AG08395 (cell line): Measurements from ENCODE around the gene SMYD1.
"Not testable (repeated sequence)": the region's sequence is repeated elsewhere in the genome, so short reads cannot be mapped to it uniquely, and the experiment has no call there.

Experiments
- DNase-seq: peaks from one replicate; pipeline ENCODE4 v3.0.0; 2012; ENCODE audit warnings: mixed read lengths, low spot score

SMYD1 gene

GRCh38 chr2:88067598-88067997 lies at the start of gene SMYD1:
Gene SMYD1, plus strand, starts transcription at chr2:88067825. Its CDS starts 40 bp downstream, at chr2:88067865.
- DNase-seq, result no peak

DNA sequence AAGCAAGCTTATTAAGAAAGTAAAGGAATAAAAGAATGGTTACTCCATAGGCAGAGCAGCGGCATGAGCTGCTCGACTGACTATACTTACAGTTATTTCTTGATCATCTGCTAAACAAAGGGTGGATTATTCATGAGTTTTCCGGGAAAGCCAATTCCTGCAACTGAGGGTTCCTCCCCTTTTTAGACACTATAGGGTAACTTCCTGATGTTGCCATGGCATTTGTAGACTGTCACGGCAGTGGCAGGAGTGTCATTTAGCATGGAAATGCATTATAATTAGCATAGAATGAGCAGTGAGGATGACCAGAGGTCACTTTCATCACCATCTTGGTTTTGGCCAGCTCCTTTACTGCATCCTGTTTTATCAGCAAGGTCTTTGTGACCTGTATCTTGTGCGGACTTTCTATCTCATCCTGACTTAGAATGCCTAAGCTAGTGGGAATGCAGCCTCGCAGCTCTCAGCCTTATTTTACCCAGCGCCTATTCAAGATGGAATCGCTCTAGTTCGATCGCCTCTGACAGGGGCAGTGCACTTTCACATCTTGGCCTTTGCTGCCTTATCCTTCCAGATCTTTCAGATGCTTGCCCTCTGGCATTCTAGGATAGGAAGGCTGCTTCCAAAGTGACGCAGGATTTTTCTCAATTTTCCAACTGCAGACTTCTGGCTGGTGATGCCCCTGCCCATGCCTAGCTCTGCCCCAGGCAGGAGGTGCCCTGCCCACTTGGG lies 49.4 kb upstream of the SMYD1 start:
- not testable (repeated sequence) for DNase-seq

DNA sequence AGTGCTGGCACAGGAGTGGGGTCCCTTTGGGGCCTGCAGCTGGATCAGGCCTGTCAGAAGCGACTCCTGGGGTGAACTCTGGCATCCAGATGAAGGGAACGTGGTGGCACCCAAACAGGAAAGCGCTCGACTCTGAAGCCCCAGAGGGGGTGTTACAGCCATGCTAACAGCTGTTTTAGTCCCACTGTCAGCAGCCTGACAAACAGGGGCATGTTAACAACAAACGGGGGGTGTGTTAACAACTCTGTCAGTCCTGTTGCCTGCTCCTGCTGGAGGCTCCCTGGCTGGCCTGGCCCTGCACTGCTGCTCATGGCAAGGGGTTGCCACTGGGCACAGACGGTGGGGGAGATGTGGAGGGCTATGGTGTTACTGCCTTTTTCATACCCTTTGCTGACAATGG lies 48.7 kb upstream of the SMYD1 start:
- DNase-seq, result no peak

- DNase-seq, result no peak
These were observed 47.6 kb upstream of the SMYD1 start for GRCh38 chr2:88019985-88020384.

- no peak for DNase-seq
These were observed 45.0 kb upstream of the SMYD1 start for GRCh38 chr2:88022669-88022921.

GRCh38 chr2:88024509-88024908 lies 43.1 kb upstream of the SMYD1 start:
- DNase-seq, result no peak

DNA sequence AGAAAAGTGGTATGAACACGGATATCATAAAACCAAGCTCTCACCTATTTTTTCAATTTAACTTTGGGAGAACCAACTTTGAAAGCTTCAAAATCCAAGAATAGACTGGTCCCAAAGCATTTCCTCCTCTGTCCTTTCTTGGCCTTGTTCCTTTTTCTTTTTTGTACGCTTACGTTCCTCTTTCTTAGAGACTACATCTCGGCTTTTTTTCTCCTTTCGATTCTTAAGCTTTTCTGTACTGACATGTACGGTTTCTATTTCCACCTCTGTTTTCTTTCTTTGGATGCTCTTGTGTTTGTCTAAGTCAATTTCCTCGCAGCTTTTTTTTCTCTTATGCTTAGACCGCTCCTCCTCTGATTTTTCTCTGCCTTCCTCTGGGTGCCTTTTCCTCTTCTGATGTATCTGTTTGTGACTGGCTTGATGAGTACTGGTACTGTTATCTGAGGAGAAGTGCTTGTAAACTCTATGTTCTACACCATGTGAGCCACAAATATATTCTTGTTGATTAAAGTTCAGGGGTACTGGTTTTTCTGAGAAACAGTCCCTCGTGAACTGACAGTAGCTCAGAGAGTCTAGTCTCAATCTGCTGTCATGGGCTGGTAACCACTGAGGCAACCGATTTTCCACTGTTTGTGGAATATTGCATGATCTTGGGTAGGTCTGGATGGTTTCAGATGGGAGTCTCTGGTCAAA lies 39.8 kb upstream of the SMYD1 start:
- no peak for DNase-seq

DNA sequence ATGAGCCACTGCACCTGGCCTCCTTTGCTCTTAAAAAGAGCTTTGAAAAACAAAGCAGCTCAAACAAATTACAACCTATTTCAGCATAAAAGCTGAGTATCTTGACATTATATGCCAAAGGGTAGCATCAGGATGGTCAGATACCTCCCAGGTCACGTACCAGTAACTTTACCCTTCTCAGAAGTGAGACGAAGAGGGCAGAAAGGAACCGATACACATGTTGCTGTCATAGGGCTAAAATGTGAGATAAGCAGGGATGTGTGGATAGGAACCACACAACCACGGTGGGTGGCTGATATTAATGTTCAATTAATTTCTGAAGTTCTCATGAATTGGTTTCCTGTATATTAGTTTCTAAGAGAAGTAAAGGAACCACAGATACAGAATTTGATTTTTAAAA lies 38.7 kb upstream of the SMYD1 start:
- no peak for DNase-seq

- DNase-seq, result no peak
These were observed 35.4 kb upstream of the SMYD1 start for GRCh38 chr2:88032070-88032702.

GRCh38 chr2:88036182-88036581 lies 31.4 kb upstream of the SMYD1 start:
- DNase-seq, result no peak

DNA sequence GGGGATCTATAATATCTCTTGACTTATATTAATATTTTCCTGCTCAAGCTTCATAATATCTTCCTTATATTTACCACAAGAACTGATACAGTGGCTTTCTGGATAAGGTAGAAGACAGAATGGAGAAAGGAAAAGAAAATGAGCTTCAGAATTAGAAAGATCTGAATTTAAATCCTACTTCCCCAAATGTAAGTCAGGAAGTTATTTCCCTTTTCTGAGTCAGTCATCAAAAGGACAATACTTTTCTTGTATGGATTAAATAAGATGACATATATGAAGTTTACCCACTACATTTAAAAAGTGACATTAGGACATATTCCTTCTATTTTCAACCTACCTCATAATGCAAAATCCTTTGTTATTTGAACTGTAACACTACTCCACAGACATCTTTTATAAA lies 31.0 kb upstream of the SMYD1 start:
- no peak for DNase-seq

DNA sequence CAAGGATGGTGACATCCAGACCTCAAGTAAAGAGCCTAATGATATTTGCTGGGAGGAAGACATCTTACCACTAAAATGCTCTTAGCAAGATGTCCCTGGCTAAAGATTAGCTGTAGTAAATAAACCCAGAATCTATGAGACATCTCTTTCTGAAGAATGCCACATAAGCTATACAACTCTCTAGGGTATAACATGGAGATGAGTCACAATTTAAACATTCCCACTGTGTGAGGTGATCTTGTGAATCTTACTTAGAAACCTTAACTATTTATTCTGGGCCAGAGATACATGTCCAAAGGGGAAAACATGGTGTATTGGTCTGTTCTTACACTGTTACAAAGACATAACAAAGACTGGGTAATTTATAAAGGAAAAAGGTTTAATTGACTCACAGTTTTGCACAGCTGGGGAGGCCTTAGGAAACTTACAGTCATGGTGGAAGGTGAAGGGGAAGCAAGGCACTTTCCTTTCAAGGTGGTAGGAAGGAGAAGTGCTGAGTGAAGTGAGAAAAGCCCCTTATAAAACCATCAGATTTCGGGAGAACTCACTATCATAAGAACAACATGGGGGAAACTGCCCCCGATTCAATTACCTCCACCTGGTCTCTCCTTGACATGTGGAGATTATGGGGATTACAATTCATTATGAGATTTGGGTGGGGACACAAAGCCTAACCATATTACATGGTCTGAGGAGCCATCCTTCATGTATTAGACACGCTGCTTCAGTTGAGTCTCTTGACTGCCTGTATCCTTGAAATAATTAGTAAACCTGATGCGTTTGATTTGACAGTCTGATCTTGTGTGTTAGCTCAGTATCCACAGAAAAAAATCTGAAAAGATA lies 29.1 kb upstream of the SMYD1 start:
- DNase-seq, result peak; percentile 84

DNA sequence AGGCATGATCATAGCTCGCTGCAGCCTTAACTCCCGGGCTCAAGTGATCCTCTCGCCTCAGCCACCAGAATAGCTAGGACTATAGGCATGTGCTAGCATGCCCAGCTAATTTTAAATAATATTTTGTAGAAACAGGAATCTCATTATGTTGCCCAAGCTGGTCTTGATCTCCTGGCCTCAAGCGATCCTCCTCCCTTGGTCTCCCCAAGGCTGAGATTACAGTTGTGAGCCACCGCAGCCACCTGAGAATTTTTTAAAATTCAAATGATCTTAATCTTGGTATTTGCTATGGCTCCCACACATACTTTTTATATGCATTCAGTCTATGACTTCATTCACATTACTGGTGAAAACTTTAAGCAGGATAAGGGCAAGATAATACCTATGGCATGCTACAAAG lies 25.1 kb upstream of the SMYD1 start:
- DNase-seq, result no peak

- not testable (repeated sequence) for DNase-seq
These were observed 22.1 kb upstream of the SMYD1 start for GRCh38 chr2:88045561-88045960.

DNA sequence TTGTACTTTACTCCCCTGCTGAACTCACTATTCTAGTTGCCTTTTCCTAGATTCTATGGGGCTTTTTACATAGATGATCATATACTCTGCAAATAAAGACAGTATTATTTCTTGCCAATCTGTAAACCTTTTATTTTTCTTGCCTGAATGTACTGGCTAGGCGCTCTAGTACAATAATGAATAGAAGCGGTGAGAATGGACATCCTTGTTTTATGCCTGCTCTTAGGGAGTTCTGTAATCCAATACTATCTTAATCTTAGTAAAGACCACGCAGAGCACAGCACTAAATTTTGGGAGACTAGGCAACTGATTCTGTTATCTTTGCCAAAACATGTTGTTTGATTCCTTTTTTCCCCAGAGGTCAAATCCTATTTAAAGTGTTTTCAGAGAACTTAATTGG lies 19.1 kb upstream of the SMYD1 start:
- no peak for DNase-seq

GRCh38 chr2:88049622-88050021 lies 18.0 kb upstream of the SMYD1 start:
- no peak for DNase-seq

DNA sequence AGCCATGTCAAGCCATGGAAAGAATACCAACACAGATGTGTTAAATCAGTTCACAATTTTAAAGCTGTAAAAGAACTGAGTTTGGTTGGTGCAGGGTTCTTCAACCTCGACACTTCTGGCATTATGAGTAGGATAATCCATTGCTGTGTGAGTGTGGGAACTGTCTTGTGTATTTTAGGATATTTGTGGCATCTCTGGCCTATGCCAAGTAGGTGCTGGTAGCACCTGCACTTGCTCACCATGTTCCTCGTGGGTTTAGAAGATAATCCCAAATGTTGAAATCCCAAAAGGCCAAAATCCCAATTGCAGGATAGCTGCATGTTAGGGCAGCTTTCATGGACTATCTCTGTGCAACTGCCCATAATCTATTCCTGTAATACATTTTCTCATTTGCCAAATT lies 15.8 kb upstream of the SMYD1 start:
- no peak for DNase-seq

DNA sequence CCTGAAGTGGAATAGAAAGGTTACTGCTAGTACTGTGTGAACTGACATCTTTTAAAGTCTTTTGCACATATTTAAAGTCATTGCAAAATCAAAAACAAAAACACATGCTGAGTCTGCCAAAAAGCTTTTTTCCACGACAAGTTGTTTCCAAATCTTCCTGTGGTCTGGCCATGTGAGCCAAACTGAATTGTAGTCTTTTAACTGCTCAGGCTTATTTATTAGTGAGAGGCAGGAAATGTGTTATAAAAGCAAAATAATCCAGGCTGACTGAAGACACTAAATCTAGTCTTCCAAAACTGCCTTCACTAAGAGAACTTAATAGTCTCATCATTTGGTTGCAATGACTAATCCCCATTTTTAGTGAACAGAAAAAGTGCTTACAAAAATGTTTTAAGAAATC lies 14.3 kb upstream of the SMYD1 start:
- peak; percentile 52 for DNase-seq

DNA sequence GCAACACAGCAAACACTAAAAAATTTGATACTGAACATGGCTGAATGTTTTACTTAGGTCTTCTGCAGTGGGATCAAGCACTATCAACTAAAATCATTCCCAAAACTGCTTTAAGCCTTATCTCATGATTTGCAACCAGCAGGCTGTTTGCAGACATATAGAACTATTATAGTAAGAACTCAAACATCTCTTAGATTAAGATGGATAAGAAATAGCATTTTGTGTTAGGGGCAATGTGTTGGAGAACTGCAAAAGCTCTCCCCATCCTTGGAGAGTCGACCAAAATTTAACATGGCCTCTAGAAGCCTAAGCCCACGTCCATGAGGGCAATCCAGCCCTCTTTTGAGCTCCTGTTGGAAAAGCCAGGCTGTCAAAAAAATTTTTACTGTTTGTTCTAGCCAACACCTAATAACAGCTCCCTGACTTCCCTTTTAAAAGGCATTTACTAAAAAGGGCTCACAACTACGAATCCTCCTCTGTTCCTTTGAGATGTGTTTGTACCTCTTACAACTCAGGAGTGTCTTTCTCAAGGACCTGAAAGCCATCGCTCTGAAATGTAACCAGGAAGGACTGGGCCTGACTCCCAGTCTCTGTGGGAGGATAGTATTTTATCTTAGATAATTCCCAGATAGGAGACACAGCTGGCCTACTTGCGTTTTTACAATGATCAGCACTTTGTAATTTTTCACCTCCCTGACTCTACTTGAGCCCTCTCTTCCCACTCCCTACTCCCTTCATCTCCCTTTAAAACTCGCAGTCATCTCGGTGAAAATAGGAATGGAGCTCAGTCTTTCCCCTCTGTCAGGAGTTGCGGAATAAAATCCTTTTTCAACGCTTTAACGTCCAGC lies 13.5 kb upstream of the SMYD1 start:
- no peak for DNase-seq

- peak; percentile 32 for DNase-seq
These were observed 12.7 kb upstream of the SMYD1 start for GRCh38 chr2:88054782-88055370.

- peak; percentile 98 for DNase-seq
These were observed 12.1 kb upstream of the SMYD1 start, which contains the start of gene KRCC1 for GRCh38 chr2:88055371-88056128. Gene KRCC1, minus strand, starts transcription at chr2:88055783. Its CDS starts 27,220 bp downstream, at chr2:88028563.
